PC-9 (cell line): Measurements from ENCODE around the gene ZNF148.

Source experiments
- CTCF ChIP-seq: fragments of 200-600 bp; sonication (generic); conservative IDR thresholded peaks from 2 replicates; pipeline ENCODE4 v1.6.1; 2017; ENCODE audit warnings: mixed run types, antibody characterized with exemption, mild to moderate bottlenecking, moderate library complexity
- EZH2 ChIP-seq: fragments of 200-600 bp; sonication (generic); IDR thresholded peaks from 2 replicates; pipeline ENCODE4 v1.8.0; 2017; ENCODE audit warnings: antibody characterized with exemption, low read depth

- TF ChIP-seq CTCF (no peak), EZH2 (no peak)
Observed at GRCh38 chr3:125189378-125190165, 185.6 kb downstream of the ZNF148 start.
